HEK293 (cell line): ENCODE measurements around the gene AURKB.

Source experiments
- GFI1B ChIP-seq: fragments of 450-650 bp; formaldehyde crosslinking; IDR thresholded peaks from 2 replicates; pipeline ENCODE4 v1.5.1; 2016; ENCODE audit warnings: missing biosample characterization, missing genetic modification characterization
- GLIS1 ChIP-seq: fragments of 450-650 bp; formaldehyde crosslinking; IDR thresholded peaks from 2 replicates; pipeline ENCODE4 v1.5.1; 2016; ENCODE audit warnings: missing biosample characterization, missing genetic modification characterization
- GLIS2 ChIP-seq: fragments of 450-650 bp; formaldehyde crosslinking; IDR thresholded peaks from 2 replicates; pipeline ENCODE4 v1.5.1; 2016; ENCODE audit warnings: missing biosample characterization, missing genetic modification characterization
- MZF1 ChIP-seq: fragments of 450-650 bp; formaldehyde crosslinking; IDR thresholded peaks from 2 replicates; pipeline ENCODE4 v1.5.1; 2017; ENCODE audit warnings: missing biosample characterization, missing genetic modification characterization, borderline replicate concordance
- RBAK ChIP-seq: fragments of 450-650 bp; formaldehyde crosslinking; IDR thresholded peaks from 2 replicates; pipeline ENCODE4 v1.5.1; 2016; ENCODE audit warnings: missing biosample characterization, missing genetic modification characterization
- SETDB1 ChIP-seq: IDR thresholded peaks from one replicate; pipeline ENCODE4 v1.6.1; 2017; ENCODE audit warnings: mild to moderate bottlenecking, low read length, moderate library complexity, mixed read lengths; ENCODE audit not compliant: insufficient read length
- SP3 ChIP-seq: fragments of 450-650 bp; formaldehyde crosslinking; IDR thresholded peaks from 2 replicates; pipeline ENCODE4 v1.5.1; 2016; ENCODE audit warnings: missing biosample characterization, missing genetic modification characterization
- ZNF23 ChIP-seq: fragments of 450-650 bp; formaldehyde crosslinking; IDR thresholded peaks from 2 replicates; pipeline ENCODE4 v1.5.1; 2016; ENCODE audit warnings: missing biosample characterization, missing genetic modification characterization, borderline replicate concordance
- ZNF335 ChIP-seq: fragments of 450-650 bp; formaldehyde crosslinking; conservative IDR thresholded peaks from 2 replicates; pipeline ENCODE4 v1.5.1; 2016; ENCODE audit warnings: missing biosample characterization, missing genetic modification characterization
- ZNF354C ChIP-seq: fragments of 450-650 bp; formaldehyde crosslinking; IDR thresholded peaks from 2 replicates; pipeline ENCODE4 v1.5.1; 2016; ENCODE audit warnings: missing biosample characterization, missing genetic modification characterization, low read depth, borderline replicate concordance
- ZNF416 ChIP-seq: fragments of 450-650 bp; formaldehyde crosslinking; IDR thresholded peaks from 2 replicates; pipeline ENCODE4 v1.5.1; 2016; ENCODE audit warnings: missing biosample characterization, missing genetic modification characterization
- ZNF48 ChIP-seq: fragments of 450-650 bp; formaldehyde crosslinking; IDR thresholded peaks from 2 replicates; pipeline ENCODE4 v1.5.1; 2016; ENCODE audit warnings: missing biosample characterization, missing genetic modification characterization
- ZNF501 ChIP-seq: fragments of 450-650 bp; formaldehyde crosslinking; IDR thresholded peaks from 2 replicates; pipeline ENCODE4 v1.5.1; 2016; ENCODE audit warnings: missing biosample characterization, missing genetic modification characterization
- ZNF654 ChIP-seq: fragments of 450-650 bp; formaldehyde crosslinking; IDR thresholded peaks from 2 replicates; pipeline ENCODE4 v1.5.1; 2016; ENCODE audit warnings: low read depth, missing biosample characterization, missing genetic modification characterization
- TF ChIP-seq, protein P1 (sequence below): fragments of 450-650 bp; formaldehyde crosslinking; IDR thresholded peaks from 2 replicates; pipeline ENCODE4 v1.5.1; 2016; ENCODE audit warnings: missing biosample characterization, missing genetic modification characterization
- TF ChIP-seq, protein P2 (sequence below): fragments of 450-650 bp; formaldehyde crosslinking; IDR thresholded peaks from 2 replicates; pipeline ENCODE4 v1.5.1; 2017; ENCODE audit warnings: missing biosample characterization, missing genetic modification characterization
- TF ChIP-seq, protein P3 (sequence below): fragments of 450-650 bp; formaldehyde crosslinking; IDR thresholded peaks from 2 replicates; pipeline ENCODE4 v1.5.1; 2016; ENCODE audit warnings: missing biosample characterization, missing genetic modification characterization
- TF ChIP-seq, protein P4 (sequence below): fragments of 450-650 bp; formaldehyde crosslinking; IDR thresholded peaks from 2 replicates; pipeline ENCODE4 v1.5.1; 2016; ENCODE audit warnings: missing biosample characterization, missing genetic modification characterization
- TF ChIP-seq, protein P5 (sequence below): fragments of 450-650 bp; formaldehyde crosslinking; IDR thresholded peaks from 2 replicates; pipeline ENCODE4 v1.5.1; 2017; ENCODE audit warnings: missing biosample characterization, missing genetic modification characterization
- TF ChIP-seq, protein P6 (sequence below): fragments of 450-650 bp; formaldehyde crosslinking; optimal IDR thresholded peaks from 2 replicates; pipeline ENCODE3; 2016; ENCODE audit warnings: missing biosample characterization, mild to moderate bottlenecking, missing genetic modification characterization
- TF ChIP-seq, protein P7 (sequence below): fragments of 450-650 bp; formaldehyde crosslinking; IDR thresholded peaks from 2 replicates; pipeline ENCODE4 v1.5.1; 2017; ENCODE audit warnings: missing biosample characterization, missing genetic modification characterization
- TF ChIP-seq, protein P8 (sequence below): fragments of 450-650 bp; formaldehyde crosslinking; IDR thresholded peaks from 2 replicates; pipeline ENCODE4 v1.5.1; 2016; ENCODE audit warnings: missing biosample characterization, missing genetic modification characterization

The AURKB gene

DNA sequence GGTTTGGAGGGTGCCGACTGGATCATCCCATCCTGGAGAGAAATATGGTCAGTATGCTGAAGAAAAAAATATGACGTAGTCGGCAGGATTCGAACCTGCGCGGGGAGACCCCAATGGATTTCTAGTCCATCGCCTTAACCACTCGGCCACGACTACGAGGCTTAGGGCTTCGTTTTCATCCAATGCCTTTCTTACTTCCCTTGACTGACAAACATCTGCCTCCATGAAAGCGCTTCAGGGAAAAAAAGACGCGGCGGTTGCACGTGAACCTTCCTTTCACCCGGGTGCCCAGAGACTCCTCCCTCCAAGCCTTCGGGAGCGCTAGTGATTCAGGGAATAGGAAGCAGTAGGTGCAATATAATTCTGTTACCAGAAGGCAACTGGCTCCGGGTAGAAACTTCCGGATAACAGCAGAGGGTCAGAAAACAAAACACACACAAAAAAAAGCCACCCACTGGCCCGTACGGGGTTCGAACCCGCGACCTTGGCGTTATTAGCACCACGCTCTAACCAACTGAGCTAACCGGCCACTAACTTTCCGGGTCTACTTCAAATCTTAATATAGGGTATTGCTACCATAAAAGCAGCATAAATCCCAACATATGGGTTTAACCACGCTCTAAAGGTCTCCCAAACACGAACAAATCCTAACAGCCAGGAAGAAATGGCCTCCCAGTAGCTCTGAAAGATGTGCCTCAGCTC is 16.3 kb upstream of the AURKB start (continued):
- TF ChIP-seq, protein P1, sequence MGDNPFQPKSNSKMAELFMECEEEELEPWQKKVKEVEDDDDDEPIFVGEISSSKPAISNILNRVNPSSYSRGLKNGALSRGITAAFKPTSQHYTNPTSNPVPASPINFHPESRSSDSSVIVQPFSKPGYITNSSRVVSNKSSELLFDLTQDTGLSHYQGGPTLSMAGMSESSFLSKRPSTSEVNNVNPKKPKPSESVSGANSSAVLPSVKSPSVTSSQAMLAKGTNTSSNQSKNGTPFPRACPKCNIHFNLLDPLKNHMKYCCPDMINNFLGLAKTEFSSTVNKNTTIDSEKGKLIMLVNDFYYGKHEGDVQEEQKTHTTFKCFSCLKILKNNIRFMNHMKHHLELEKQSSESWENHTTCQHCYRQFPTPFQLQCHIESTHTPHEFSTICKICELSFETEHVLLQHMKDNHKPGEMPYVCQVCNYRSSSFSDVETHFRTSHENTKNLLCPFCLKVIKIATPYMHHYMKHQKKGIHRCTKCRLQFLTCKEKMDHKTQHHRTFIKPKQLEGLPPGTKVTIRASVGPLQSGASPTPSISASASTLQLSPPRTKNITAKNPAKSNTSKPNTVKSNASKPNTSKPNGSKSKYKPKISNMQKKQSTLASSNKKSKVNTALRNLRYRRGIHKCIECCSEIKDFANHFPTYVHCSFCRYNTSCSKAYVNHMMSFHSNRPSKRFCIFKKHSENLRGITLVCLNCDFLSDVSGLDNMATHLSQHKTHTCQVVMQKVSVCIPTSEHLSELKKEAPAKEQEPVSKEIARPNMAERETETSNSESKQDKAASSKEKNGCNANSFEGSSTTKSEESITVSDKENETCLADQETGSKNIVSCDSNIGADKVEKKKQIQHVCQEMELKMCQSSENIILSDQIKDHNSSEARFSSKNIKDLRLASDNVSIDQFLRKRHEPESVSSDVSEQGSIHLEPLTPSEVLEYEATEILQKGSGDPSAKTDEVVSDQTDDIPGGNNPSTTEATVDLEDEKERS = no peak; the same call in 1 of the 2 replicates
- 0 out of 2 replicates have a peak, but pooled peaks have one; percentile 13 for TF ChIP-seq GFI1B
- TF ChIP-seq, protein P2, sequence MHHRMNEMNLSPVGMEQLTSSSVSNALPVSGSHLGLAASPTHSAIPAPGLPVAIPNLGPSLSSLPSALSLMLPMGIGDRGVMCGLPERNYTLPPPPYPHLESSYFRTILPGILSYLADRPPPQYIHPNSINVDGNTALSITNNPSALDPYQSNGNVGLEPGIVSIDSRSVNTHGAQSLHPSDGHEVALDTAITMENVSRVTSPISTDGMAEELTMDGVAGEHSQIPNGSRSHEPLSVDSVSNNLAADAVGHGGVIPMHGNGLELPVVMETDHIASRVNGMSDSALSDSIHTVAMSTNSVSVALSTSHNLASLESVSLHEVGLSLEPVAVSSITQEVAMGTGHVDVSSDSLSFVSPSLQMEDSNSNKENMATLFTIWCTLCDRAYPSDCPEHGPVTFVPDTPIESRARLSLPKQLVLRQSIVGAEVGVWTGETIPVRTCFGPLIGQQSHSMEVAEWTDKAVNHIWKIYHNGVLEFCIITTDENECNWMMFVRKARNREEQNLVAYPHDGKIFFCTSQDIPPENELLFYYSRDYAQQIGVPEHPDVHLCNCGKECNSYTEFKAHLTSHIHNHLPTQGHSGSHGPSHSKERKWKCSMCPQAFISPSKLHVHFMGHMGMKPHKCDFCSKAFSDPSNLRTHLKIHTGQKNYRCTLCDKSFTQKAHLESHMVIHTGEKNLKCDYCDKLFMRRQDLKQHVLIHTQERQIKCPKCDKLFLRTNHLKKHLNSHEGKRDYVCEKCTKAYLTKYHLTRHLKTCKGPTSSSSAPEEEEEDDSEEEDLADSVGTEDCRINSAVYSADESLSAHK (tag by site-specific recombination) = peak; percentile 61; the same call in 1 of the 2 replicates
- TF ChIP-seq, protein P3, sequence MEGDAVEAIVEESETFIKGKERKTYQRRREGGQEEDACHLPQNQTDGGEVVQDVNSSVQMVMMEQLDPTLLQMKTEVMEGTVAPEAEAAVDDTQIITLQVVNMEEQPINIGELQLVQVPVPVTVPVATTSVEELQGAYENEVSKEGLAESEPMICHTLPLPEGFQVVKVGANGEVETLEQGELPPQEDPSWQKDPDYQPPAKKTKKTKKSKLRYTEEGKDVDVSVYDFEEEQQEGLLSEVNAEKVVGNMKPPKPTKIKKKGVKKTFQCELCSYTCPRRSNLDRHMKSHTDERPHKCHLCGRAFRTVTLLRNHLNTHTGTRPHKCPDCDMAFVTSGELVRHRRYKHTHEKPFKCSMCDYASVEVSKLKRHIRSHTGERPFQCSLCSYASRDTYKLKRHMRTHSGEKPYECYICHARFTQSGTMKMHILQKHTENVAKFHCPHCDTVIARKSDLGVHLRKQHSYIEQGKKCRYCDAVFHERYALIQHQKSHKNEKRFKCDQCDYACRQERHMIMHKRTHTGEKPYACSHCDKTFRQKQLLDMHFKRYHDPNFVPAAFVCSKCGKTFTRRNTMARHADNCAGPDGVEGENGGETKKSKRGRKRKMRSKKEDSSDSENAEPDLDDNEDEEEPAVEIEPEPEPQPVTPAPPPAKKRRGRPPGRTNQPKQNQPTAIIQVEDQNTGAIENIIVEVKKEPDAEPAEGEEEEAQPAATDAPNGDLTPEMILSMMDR (tag by site-specific recombination) = 0 out of 2 replicates have a peak, but pooled peaks have one; percentile 24
- peak; percentile 11; the same call in 1 of the 2 replicates for TF ChIP-seq ZNF335 (tag by site-specific recombination)
- TF ChIP-seq ZNF654 (tag by site-specific recombination) = peak; percentile 16
- peak; percentile 78 for TF ChIP-seq ZNF501
- no peak for TF ChIP-seq ZNF416 (tag by site-specific recombination)
- TF ChIP-seq GLIS1 (tag by site-specific recombination) = no peak
- TF ChIP-seq, protein P4, sequence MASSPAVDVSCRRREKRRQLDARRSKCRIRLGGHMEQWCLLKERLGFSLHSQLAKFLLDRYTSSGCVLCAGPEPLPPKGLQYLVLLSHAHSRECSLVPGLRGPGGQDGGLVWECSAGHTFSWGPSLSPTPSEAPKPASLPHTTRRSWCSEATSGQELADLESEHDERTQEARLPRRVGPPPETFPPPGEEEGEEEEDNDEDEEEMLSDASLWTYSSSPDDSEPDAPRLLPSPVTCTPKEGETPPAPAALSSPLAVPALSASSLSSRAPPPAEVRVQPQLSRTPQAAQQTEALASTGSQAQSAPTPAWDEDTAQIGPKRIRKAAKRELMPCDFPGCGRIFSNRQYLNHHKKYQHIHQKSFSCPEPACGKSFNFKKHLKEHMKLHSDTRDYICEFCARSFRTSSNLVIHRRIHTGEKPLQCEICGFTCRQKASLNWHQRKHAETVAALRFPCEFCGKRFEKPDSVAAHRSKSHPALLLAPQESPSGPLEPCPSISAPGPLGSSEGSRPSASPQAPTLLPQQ (tag by site-specific recombination) = peak; percentile 68; the same call in 1 of the 2 replicates
- no peak for TF ChIP-seq ZNF354C (tag by site-specific recombination)
- no peak; the same call in none of the 2 replicates for TF ChIP-seq SP3 (tag by site-specific recombination)
- TF ChIP-seq ZNF48 = no peak
- TF ChIP-seq, protein P5, sequence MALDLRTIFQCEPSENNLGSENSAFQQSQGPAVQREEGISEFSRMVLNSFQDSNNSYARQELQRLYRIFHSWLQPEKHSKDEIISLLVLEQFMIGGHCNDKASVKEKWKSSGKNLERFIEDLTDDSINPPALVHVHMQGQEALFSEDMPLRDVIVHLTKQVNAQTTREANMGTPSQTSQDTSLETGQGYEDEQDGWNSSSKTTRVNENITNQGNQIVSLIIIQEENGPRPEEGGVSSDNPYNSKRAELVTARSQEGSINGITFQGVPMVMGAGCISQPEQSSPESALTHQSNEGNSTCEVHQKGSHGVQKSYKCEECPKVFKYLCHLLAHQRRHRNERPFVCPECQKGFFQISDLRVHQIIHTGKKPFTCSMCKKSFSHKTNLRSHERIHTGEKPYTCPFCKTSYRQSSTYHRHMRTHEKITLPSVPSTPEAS (tag by site-specific recombination) = no peak; the same call in 1 of the 2 replicates
- TF ChIP-seq, protein P6, sequence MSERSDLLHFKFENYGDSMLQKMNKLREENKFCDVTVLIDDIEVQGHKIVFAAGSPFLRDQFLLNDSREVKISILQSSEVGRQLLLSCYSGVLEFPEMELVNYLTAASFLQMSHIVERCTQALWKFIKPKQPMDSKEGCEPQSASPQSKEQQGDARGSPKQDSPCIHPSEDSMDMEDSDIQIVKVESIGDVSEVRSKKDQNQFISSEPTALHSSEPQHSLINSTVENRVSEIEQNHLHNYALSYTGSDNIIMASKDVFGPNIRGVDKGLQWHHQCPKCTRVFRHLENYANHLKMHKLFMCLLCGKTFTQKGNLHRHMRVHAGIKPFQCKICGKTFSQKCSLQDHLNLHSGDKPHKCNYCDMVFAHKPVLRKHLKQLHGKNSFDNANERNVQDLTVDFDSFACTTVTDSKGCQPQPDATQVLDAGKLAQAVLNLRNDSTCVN (tag by site-specific recombination) = peak; percentile 47
- no peak; the same call in 1 of the 2 replicates for TF ChIP-seq MZF1
- TF ChIP-seq, protein P7, sequence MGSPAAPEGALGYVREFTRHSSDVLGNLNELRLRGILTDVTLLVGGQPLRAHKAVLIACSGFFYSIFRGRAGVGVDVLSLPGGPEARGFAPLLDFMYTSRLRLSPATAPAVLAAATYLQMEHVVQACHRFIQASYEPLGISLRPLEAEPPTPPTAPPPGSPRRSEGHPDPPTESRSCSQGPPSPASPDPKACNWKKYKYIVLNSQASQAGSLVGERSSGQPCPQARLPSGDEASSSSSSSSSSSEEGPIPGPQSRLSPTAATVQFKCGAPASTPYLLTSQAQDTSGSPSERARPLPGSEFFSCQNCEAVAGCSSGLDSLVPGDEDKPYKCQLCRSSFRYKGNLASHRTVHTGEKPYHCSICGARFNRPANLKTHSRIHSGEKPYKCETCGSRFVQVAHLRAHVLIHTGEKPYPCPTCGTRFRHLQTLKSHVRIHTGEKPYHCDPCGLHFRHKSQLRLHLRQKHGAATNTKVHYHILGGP = no peak
- TF ChIP-seq, protein P8, sequence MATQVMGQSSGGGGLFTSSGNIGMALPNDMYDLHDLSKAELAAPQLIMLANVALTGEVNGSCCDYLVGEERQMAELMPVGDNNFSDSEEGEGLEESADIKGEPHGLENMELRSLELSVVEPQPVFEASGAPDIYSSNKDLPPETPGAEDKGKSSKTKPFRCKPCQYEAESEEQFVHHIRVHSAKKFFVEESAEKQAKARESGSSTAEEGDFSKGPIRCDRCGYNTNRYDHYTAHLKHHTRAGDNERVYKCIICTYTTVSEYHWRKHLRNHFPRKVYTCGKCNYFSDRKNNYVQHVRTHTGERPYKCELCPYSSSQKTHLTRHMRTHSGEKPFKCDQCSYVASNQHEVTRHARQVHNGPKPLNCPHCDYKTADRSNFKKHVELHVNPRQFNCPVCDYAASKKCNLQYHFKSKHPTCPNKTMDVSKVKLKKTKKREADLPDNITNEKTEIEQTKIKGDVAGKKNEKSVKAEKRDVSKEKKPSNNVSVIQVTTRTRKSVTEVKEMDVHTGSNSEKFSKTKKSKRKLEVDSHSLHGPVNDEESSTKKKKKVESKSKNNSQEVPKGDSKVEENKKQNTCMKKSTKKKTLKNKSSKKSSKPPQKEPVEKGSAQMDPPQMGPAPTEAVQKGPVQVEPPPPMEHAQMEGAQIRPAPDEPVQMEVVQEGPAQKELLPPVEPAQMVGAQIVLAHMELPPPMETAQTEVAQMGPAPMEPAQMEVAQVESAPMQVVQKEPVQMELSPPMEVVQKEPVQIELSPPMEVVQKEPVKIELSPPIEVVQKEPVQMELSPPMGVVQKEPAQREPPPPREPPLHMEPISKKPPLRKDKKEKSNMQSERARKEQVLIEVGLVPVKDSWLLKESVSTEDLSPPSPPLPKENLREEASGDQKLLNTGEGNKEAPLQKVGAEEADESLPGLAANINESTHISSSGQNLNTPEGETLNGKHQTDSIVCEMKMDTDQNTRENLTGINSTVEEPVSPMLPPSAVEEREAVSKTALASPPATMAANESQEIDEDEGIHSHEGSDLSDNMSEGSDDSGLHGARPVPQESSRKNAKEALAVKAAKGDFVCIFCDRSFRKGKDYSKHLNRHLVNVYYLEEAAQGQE (tag by site-specific recombination) = no peak
- no peak for TF ChIP-seq ZNF23 (tag by site-specific recombination)
- no peak for TF ChIP-seq GLIS2 (tag by site-specific recombination)
- TF ChIP-seq RBAK (tag by site-specific recombination) = no peak
- TF ChIP-seq SETDB1 = no peak
